Muscle of leg (tissue), 16 donors: ENCODE results near the gene CDV3. TPM values are rescaled to one million over a fixed set of nuclear protein-coding genes. Genes with fewer than 3 reads are reported as not detected.
"Not testable (repeated sequence)": the region's sequence is repeated elsewhere in the genome, so short reads cannot be mapped to it uniquely, and the experiment has no call there.

Experiments
- DNase-seq: peaks from one replicate; pipeline ENCODE4 v3.0.0; 2013
- H3K27ac ChIP-seq: one replicate; pipeline ENCODE4 v1.5.1; 2013; ENCODE audit warnings: mild to moderate bottlenecking, low read length, control low read depth
- H3K27me3 ChIP-seq: one replicate; pipeline ENCODE4 v1.6.1; 2013; ENCODE audit warnings: low read length; ENCODE audit not compliant: control insufficient read depth, insufficient read depth
- H3K36me3 ChIP-seq: one replicate; pipeline ENCODE4 v1.6.1; 2013; ENCODE audit warnings: low read length; ENCODE audit not compliant: control insufficient read depth, insufficient read depth
- H3K4me1 ChIP-seq: one replicate; pipeline ENCODE4 v1.6.1; 2013; ENCODE audit warnings: low read length; ENCODE audit not compliant: control insufficient read depth, insufficient read depth
- H3K4me3 ChIP-seq: one replicate; pipeline ENCODE4 v1.5.1; 2013; ENCODE audit warnings: low read length, control low read depth
- H3K9me3 ChIP-seq: replicated peaks from 2 replicates; pipeline ENCODE4 v1.6.1; 2013; ENCODE audit warnings: low read depth, low read length; ENCODE audit not compliant: control insufficient read depth
- WGBS: methylation state at CpG from one replicate; pipeline ENCODE4 v1.1.5; 2013; ENCODE audit warnings: missing lambda C conversion rate; ENCODE audit not compliant: insufficient coverage; 5-methylcytosine and 5-hydroxymethylcytosine counted together
- long read RNA-seq, 11 donors: transcript quantifications; one replicate each; lab custom pipeline, GENCODE V29; 2026
- polyA plus RNA-seq, 8 donors: library from polyadenylated mRNA; unstranded; fragments of 120-200 nt; gene quantifications; one replicate each; pipeline versions ENCODE4 v1.2.1 to v1.2.3, GENCODE V29; 2013; ENCODE audit warnings: inconsistent platforms in 1 of 8, low replicate concordance in 1 of 8; ENCODE audit not compliant: insufficient read length in 8 of 8, insufficient read depth in 1 of 8
- total RNA-seq: library from RNA; stranded (reverse); fragments of 120-200 nt; gene quantifications from one replicate; pipeline ENCODE4 v1.2.4, GENCODE V29; 2013

The CDV3 gene, protein sequence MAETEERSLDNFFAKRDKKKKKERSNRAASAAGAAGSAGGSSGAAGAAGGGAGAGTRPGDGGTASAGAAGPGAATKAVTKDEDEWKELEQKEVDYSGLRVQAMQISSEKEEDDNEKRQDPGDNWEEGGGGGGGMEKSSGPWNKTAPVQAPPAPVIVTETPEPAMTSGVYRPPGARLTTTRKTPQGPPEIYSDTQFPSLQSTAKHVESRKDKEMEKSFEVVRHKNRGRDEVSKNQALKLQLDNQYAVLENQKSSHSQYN
- total RNA-seq = 116 TPM
- 100 to 1,000 TPM; 104 to 158 (median 142) TPM for polyA plus RNA-seq
- long read RNA-seq, donor 1, transcript CDV3-203 (5 exons, 955 nt) = major isoform, 8 of 9 reads
- long read RNA-seq, donor 1, partial matches to known transcripts = 0 of 9 reads
- long read RNA-seq, donor 1, other reads (novel, unspliced or antisense) = 0 of 9 reads
- long read RNA-seq, donor 2, partial matches to known transcripts = 0 of 2 reads
- long read RNA-seq, donor 2, other reads (novel, unspliced or antisense) = 0 of 2 reads
- long read RNA-seq, donor 3, transcript CDV3-203 (5 exons, 955 nt) = major isoform, 9 of 28 reads
- long read RNA-seq, donor 3, transcript CDV3-201 (5 exons, 3,307 nt) = minor isoform, 5 of 28 reads
- long read RNA-seq, donor 3, partial matches to known transcripts = 14 of 28 reads
- long read RNA-seq, donor 3, other reads (novel, unspliced or antisense) = 0 of 28 reads
- long read RNA-seq, donor 4, transcript CDV3-201 (5 exons, 3,307 nt) = minor isoform, 7 of 33 reads
- long read RNA-seq, donor 4, transcript CDV3-203 (5 exons, 955 nt) = major isoform, 12 of 33 reads
- long read RNA-seq, donor 4, partial matches to known transcripts = 14 of 33 reads
- long read RNA-seq, donor 4, other reads (novel, unspliced or antisense) = 0 of 33 reads
- long read RNA-seq, donor 5, transcript CDV3-201 (5 exons, 3,307 nt) = minor isoform, 17 of 70 reads
- long read RNA-seq, donor 5, transcript CDV3-203 (5 exons, 955 nt) = major isoform, 27 of 70 reads
- long read RNA-seq, donor 5, partial matches to known transcripts = 21 of 70 reads
- long read RNA-seq, donor 5, other reads (novel, unspliced or antisense) = 5 of 70 reads
- long read RNA-seq, donor 6, transcript CDV3-203 (5 exons, 955 nt) = major isoform, 14 of 68 reads
- long read RNA-seq, donor 6, transcript CDV3-201 (5 exons, 3,307 nt) = minor isoform, 9 of 68 reads
- long read RNA-seq, donor 6, partial matches to known transcripts = 30 of 68 reads
- long read RNA-seq, donor 6, other reads (novel, unspliced or antisense) = 15 of 68 reads
- long read RNA-seq, donor 7, transcript CDV3-203 (5 exons, 955 nt) = major isoform, 13 of 40 reads
- long read RNA-seq, donor 7, transcript CDV3-201 (5 exons, 3,307 nt) = minor isoform, 10 of 40 reads
- long read RNA-seq, donor 7, partial matches to known transcripts = 17 of 40 reads
- long read RNA-seq, donor 7, other reads (novel, unspliced or antisense) = 0 of 40 reads
- long read RNA-seq, donor 8, transcript CDV3-203 (5 exons, 955 nt) = major isoform, 8 of 9 reads
- long read RNA-seq, donor 8, partial matches to known transcripts = 0 of 9 reads
- long read RNA-seq, donor 8, other reads (novel, unspliced or antisense) = 0 of 9 reads
- long read RNA-seq, donor 9, transcript CDV3-201 (5 exons, 3,307 nt) = minor isoform, 7 of 29 reads
- long read RNA-seq, donor 9, transcript CDV3-203 (5 exons, 955 nt) = major isoform, 11 of 29 reads
- long read RNA-seq, donor 9, partial matches to known transcripts = 11 of 29 reads
- long read RNA-seq, donor 9, other reads (novel, unspliced or antisense) = 0 of 29 reads
- long read RNA-seq, donor 10, transcript CDV3-203 (5 exons, 955 nt) = major isoform, 14 of 72 reads
- long read RNA-seq, donor 10, transcript CDV3-201 (5 exons, 3,307 nt) = minor isoform, 5 of 72 reads
- long read RNA-seq, donor 10, partial matches to known transcripts = 38 of 72 reads
- long read RNA-seq, donor 10, other reads (novel, unspliced or antisense) = 15 of 72 reads
- long read RNA-seq, donor 11, transcript CDV3-201 (5 exons, 3,307 nt) = minor isoform, 5 of 32 reads
- long read RNA-seq, donor 11, transcript CDV3-203 (5 exons, 955 nt) = major isoform, 7 of 32 reads
- long read RNA-seq, donor 11, partial matches to known transcripts = 14 of 32 reads
- long read RNA-seq, donor 11, other reads (novel, unspliced or antisense) = 6 of 32 reads

DNA sequence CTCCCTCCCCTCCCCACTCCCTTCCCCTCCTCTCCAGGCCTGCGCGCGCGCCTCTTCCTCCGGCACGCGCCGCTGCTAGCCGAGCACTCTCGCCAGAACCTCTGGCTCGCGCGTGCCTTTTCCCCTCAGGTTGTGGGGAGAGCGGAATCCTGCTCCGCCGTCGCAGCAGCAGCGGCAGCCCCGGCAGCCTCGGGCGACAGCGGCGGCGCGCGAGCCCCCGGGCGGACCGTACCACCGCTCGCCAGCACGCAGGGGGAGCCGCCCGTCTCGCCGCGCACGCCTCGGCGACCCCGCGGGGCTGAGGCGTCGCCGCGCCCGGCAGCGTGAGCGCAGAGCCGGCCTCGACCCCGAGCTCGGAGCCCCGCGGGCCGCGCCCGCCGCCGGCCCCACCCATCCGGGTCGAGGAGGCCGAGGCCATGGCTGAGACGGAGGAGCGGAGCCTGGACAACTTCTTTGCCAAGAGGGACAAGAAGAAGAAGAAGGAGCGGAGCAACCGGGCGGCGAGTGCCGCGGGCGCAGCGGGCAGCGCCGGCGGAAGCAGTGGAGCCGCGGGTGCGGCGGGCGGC is at the start of gene CDV3:
Gene CDV3 (plus strand): TSS at position 58 of the 566 bp plus-strand sequence. CDS start 359 bp downstream, at position 417.
- H3K27ac ChIP-seq = peak within 1 kb of the TSS; percentile 97
- DNase-seq = no peak
- peaks cover 22% of the 10 kb centered on the region for H3K36me3 ChIP-seq

DNA sequence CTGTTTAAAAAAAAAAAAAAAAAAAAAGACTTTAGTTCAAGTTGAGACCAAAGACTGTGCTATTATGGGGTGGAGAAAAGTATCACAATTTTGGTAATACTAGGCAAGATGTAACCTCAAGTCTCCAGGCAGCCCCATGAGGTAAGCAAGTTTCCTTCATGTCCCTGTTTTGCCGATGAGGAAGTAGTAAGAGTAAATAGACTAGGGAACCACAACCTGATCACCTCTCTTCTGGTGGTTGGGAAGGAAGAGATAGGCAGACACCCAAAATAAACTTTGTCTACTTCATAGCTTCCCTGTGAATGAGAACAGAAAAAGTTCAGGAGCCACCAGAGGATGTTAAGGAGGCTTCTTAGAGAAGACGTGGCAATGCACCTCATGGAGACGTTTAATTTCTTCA is 49.7 kb upstream of the CDV3 start:
- H3K36me3 ChIP-seq, H3K9me3 ChIP-seq, H3K4me1 ChIP-seq, H3K27me3 ChIP-seq, H3K4me3 ChIP-seq, H3K27ac ChIP-seq, DNase-seq: not testable (repeated sequence)
- no CpG with 5 or more reads among the region's 3 CpGs for WGBS

More for the DNA sequence above, at the start of gene CDV3:
- Histone ChIP-seq H3K4me3 (peak within 1 kb of the TSS; percentile 93), H3K27me3 (no peaks in the 10 kb centered on the region), H3K9me3 (no peaks in the 10 kb centered on the region), H3K4me1 (peaks cover 17% of the 10 kb centered on the region)
- under 1% methylated on average over 81 of the region's 81 CpGs for WGBS

DNA sequence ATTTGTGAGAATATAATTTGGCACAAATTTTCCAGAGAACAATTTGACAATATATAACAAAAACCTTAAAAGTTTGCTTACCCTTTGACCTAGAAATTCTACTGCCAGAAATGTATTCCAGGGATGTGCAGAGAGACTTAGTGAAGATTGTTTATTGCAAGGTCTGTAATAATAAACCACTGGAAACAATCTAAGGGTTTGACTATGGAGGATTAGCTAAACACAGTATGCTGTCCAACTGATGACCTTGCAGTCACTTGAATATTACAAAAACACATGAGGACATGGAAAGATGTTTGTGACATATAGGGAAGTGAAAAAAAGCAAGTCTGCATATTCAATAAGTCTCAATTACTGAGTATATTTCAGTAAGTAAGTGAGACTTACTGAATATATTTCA is 48.1 kb upstream of the CDV3 start:
- H3K4me1 ChIP-seq = no peaks in the 10 kb centered on the region

DNA sequence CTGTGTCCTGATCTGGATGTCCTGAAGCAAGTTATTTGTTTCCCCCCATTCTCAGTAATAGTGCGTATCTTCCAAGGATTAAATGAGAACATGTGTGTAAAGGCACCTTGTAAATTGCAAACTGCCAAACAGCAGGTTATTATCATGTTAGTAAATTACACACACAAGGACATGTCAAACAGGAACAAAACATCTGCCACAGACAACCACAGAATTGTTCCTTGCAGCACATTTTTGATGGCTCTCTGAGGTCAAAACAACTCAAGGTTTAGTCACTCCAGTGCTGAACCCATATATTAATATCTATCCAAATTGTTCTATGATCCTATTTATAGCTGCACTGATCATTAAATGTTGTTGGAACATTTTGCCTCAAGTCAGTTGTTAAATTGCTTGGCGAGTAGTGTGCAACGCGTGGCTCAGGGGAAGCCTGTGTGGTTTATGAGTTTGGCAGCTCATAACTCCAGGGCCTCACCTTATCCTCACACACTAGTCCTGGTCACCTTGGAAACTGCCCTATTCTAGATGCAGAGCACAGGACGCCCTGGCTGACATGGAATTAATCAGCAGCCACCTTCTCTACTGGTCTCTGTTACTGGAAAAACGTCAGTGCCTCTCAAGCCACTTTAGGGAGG is 46.3 kb upstream of the CDV3 start:
- Histone ChIP-seq H3K9me3 (peaks cover 2% of the 10 kb centered on the region), H3K4me1 (peaks cover 2% of the 10 kb centered on the region), H3K27me3 (no peaks in the 10 kb centered on the region), H3K36me3 (no peaks in the 10 kb centered on the region), H3K27ac (peak overlapping the region; percentile 59), H3K4me3 (no peak overlapping the region)
- peak; percentile 81 for DNase-seq
- WGBS = no CpG with 5 or more reads among the region's 6 CpGs

More for the DNA sequence above, 48.1 kb upstream of the CDV3 start:
- Histone ChIP-seq H3K36me3 (no peaks in the 10 kb centered on the region), H3K9me3 (peaks cover 2% of the 10 kb centered on the region), H3K4me3 (no peak overlapping the region), H3K27me3 (no peaks in the 10 kb centered on the region), H3K27ac (no peak overlapping the region)
- DNase-seq = peak; percentile 92

DNA sequence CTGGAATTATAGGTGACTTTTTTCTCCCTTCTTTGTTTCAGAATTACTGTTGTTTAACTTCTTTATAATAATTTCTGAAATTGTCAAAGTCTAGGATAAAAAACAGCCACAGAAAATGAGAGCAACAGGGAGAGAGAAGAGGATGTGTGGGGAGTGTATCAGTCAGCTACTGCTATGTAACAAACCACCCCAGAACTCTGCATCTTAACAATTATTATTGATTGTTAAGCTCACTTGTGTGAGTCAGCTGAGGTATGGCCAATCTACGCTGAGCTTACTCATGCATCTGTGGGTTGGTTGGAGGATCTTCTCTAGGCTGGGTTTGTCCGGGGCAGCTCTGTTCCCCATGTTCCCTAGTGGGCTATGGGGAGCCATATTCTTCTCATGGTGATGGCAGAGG is 43.7 kb upstream of the CDV3 start:
- Histone ChIP-seq H3K4me1 (peaks cover 2% of the 10 kb centered on the region), H3K36me3 (no peaks in the 10 kb centered on the region), H3K27ac (no peak overlapping the region), H3K4me3 (no peak overlapping the region), H3K27me3 (no peaks in the 10 kb centered on the region), H3K9me3 (peaks cover 2% of the 10 kb centered on the region)
- DNase-seq = no peak
- WGBS = no CpG with 5 or more reads among the region's 2 CpGs

DNA sequence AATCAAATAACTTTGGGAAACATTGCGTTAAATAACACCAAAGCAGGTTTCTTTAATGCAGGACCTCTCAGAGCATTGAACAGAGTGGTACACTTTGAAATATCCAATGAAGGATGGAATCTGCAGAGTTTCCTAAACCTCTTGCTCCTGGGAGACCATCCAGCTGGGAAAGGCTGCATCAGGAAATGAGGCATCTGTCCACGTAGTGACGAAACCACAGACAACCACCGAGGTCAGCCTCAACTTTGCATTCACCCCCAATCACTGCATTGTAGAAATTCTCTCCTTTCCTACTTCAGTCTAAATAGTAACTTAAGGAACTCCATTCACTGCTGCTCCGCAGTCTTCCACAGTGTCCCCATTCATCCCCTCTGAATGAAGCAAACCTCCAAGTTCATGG is 41.5 kb upstream of the CDV3 start:
- Histone ChIP-seq H3K27me3 (no peaks in the 10 kb centered on the region), H3K27ac (no peak overlapping the region), H3K4me1 (peaks cover 11% of the 10 kb centered on the region), H3K9me3 (peaks cover 2% of the 10 kb centered on the region), H3K36me3 (no peaks in the 10 kb centered on the region), H3K4me3 (no peak overlapping the region)
- WGBS = 29% methylated on average over 4 of the region's 5 CpGs
- peak; percentile 34 for DNase-seq

DNA sequence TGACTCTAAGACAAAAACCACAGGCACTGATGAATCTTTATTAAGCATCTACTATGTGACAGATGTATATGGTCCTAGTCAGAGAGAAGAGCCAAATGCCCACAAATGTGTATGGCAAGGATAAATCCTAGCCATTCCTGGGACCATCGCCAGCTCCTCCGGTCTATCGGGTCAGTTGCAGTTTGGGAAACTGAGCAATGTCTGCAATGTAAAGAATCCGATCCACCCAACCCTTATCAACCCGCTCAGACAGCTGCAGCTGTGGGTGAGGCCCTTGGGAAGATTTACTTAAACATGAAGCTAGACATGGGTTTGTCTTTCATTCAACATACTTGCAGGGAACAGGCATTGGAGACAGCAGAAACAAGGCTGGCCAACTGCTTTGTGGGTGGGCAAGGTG is 40.5 kb upstream of the CDV3 start:
- H3K27me3 ChIP-seq = no peaks in the 10 kb centered on the region
- 71% methylated on average over 1 of the region's 5 CpGs for WGBS
- H3K4me1 ChIP-seq = peaks cover 11% of the 10 kb centered on the region
- no peaks in the 10 kb centered on the region for H3K36me3 ChIP-seq
- peak; percentile 47 for DNase-seq
- peak overlapping the region; percentile 29 for H3K27ac ChIP-seq
- H3K4me3 ChIP-seq = no peak overlapping the region
- peaks cover 2% of the 10 kb centered on the region for H3K9me3 ChIP-seq
